ENCODE data around the gene KLHDC3. TPM values are rescaled to one million over a fixed set of nuclear protein-coding genes. Genes with fewer than 3 reads are reported as not detected.
A peak's percentile ranks its signal among the peaks of the same experiment; 100 is the strongest.

KLHDC3 gene
- total RNA-seq, 1 donor from 2014 or later = 90.3 TPM

GRCh38 chr6:42974919-42975505, 39.0 kb upstream of the KLHDC3 start:
- no peaks in the 10 kb centered on the region for H3K27me3 Mint-ChIP-seq (ENCODE audit: low read depth)
- no peak overlapping the region for H3K4me3 Mint-ChIP-seq (ENCODE audit: unreplicated experiment)
- H3K27ac Mint-ChIP-seq (ENCODE audit: unreplicated experiment) = no peak overlapping the region
- peaks cover 34% of the 10 kb centered on the region for H3K4me1 Mint-ChIP-seq (ENCODE audit: low read depth)
- H3K9me3 Mint-ChIP-seq (ENCODE audit: low read depth) = no peaks in the 10 kb centered on the region
- no peak for TF ChIP-seq CTCF (IDR thresholded peaks at IDR 0.05)
- DNase-seq (ENCODE audit: low spot score) = no peak
- H3K36me3 Mint-ChIP-seq (ENCODE audit: low read depth) = peaks cover 5% of the 10 kb centered on the region

- peak overlapping the region; percentile 63 for H3K27ac Mint-ChIP-seq (ENCODE audit: unreplicated experiment)
- peaks cover 5% of the 10 kb centered on the region for H3K36me3 Mint-ChIP-seq (ENCODE audit: low read depth)
- DNase-seq (ENCODE audit: low spot score) = no peak
- TF ChIP-seq CTCF (IDR thresholded peaks at IDR 0.05) = no peak
- peaks cover 25% of the 10 kb centered on the region for H3K4me1 Mint-ChIP-seq (ENCODE audit: low read depth)
- peak overlapping the region; percentile 86 for H3K4me3 Mint-ChIP-seq (ENCODE audit: unreplicated experiment)
- H3K27me3 Mint-ChIP-seq (ENCODE audit: low read depth) = no peaks in the 10 kb centered on the region
- H3K9me3 Mint-ChIP-seq (ENCODE audit: low read depth) = no peaks in the 10 kb centered on the region
Measured at GRCh38 chr6:42978487-42978838, 35.6 kb upstream of the KLHDC3 start.

- TF ChIP-seq CTCF (IDR thresholded peaks at IDR 0.05) = peak; percentile 16
- peak within 1 kb of the TSS; percentile 95 for H3K27ac Mint-ChIP-seq (ENCODE audit: unreplicated experiment)
- peaks cover 3% of the 10 kb centered on the region for H3K36me3 Mint-ChIP-seq (ENCODE audit: low read depth)
- no peaks in the 10 kb centered on the region for H3K27me3 Mint-ChIP-seq (ENCODE audit: low read depth)
- DNase-seq (ENCODE audit: low spot score) = no peak
- H3K9me3 Mint-ChIP-seq (ENCODE audit: low read depth) = no peaks in the 10 kb centered on the region
- peak within 1 kb of the TSS; percentile 89 for H3K4me3 Mint-ChIP-seq (ENCODE audit: unreplicated experiment)
- H3K4me1 Mint-ChIP-seq (ENCODE audit: low read depth) = peaks cover 31% of the 10 kb centered on the region
Measured at GRCh38 chr6:42978839-42979522, 35.1 kb upstream of the KLHDC3 start, which contains the start of gene PEX6. TSS of gene PEX6 (minus strand) at chr6:42979181. CDS start at chr6:42979150, 31 bp downstream.

- no peaks in the 10 kb centered on the region for H3K9me3 Mint-ChIP-seq (ENCODE audit: low read depth)
- H3K4me1 Mint-ChIP-seq (ENCODE audit: low read depth) = peaks cover 32% of the 10 kb centered on the region
- peak overlapping the region; percentile 89 for H3K4me3 Mint-ChIP-seq (ENCODE audit: unreplicated experiment)
- H3K36me3 Mint-ChIP-seq (ENCODE audit: low read depth) = peaks cover 2% of the 10 kb centered on the region
- DNase-seq (ENCODE audit: low spot score) = no peak
- no peaks in the 10 kb centered on the region for H3K27me3 Mint-ChIP-seq (ENCODE audit: low read depth)
- TF ChIP-seq CTCF (IDR thresholded peaks at IDR 0.05) = no peak
- H3K27ac Mint-ChIP-seq (ENCODE audit: unreplicated experiment) = peak overlapping the region; percentile 95
Measured at GRCh38 chr6:42979523-42980177, 34.4 kb upstream of the KLHDC3 start.

GRCh38 chr6:42981836-42982235, 32.2 kb upstream of the KLHDC3 start:
- no peaks in the 10 kb centered on the region for H3K27me3 Mint-ChIP-seq (ENCODE audit: low read depth)
- no peak overlapping the region for H3K4me3 Mint-ChIP-seq (ENCODE audit: unreplicated experiment)
- TF ChIP-seq CTCF (IDR thresholded peaks at IDR 0.05) = no peak
- no peaks in the 10 kb centered on the region for H3K9me3 Mint-ChIP-seq (ENCODE audit: low read depth)
- peaks cover 1% of the 10 kb centered on the region for H3K36me3 Mint-ChIP-seq (ENCODE audit: low read depth)
- H3K27ac Mint-ChIP-seq (ENCODE audit: unreplicated experiment) = no peak overlapping the region
- no peak for DNase-seq (ENCODE audit: low spot score)
- H3K4me1 Mint-ChIP-seq (ENCODE audit: low read depth) = peaks cover 47% of the 10 kb centered on the region
